ENCODE data around the gene FILIP1L.

FILIP1L gene

DNA sequence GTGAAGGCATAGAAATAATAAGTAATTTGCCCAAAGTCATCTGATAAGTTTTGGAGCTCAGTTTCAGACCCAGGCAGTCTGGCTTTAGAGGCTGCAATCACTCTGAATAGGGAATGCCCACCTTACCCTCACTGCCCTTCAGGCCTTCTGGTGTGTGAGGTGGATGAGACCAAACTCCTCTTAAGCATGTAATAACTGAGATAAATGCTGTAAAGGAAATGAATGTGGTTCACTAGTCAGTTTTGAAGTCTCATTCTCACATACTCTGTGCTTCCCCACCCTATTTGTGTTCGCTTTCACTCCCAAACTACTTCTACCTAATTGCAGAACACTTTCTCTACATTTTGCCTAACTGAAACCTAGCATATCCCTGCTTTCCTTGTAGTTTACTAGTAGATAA lies 144.1 kb downstream of the FILIP1L start:
- H3K4me3 ChIP-seq (ENCODE audit: low read depth, low read length) = no peak overlapping the region
- no peak for TF ChIP-seq CTCF (IDR thresholded peaks at IDR 0.05; ENCODE audit: borderline replicate concordance, insufficient read depth, low read depth, low read length)

DNA sequence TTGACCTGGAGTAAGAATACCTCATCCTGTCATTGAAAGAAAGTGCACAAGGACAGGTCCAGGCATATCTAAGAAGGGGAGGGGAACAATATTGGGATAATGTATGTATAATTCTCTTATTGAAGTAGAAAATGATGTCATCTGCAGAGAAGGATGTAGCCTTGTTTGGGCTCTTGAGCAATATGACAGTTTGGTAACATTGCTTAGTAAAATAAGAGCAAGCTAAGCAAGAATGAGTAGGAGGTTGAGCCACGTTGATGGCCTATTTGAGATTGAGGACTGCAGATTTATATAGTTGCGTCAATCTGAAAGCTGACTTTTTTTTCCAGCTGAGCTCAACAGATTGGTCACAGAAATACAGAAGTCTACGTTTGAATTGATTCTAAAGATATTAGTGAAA lies 145.2 kb downstream of the FILIP1L start:
- TF ChIP-seq CTCF (IDR thresholded peaks at IDR 0.05; ENCODE audit: borderline replicate concordance, insufficient read depth, low read depth, low read length) = no peak
- no peak overlapping the region for H3K4me3 ChIP-seq (ENCODE audit: low read depth, low read length)

DNA sequence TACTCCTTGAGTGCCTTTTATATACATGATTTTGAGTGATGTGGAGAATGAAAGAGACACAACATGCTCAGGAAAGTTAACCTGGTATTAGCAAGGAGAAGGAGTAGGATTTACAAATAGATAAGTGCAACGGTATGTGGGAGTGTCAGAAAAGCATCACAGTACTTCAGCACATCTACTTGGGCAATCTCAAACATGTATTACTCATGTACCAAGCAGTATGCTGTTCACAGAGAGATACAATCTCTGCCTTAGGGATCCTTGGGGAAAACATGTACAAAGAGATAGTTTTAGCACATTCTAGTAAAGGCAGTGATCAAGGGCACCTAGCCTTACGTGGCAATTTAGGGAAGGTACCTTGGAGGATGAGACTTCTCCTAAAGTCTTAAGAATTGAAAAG lies 146.5 kb downstream of the FILIP1L start:
- no peak for TF ChIP-seq CTCF (IDR thresholded peaks at IDR 0.05; ENCODE audit: borderline replicate concordance, insufficient read depth, low read depth, low read length)

GRCh38 chr3:99966662-99967416 lies 147.5 kb downstream of the FILIP1L start:
- no peak overlapping the region for H3K4me3 ChIP-seq (ENCODE audit: low read depth, low read length)
- TF ChIP-seq CTCF (IDR thresholded peaks at IDR 0.05; ENCODE audit: borderline replicate concordance, insufficient read depth, low read depth, low read length) = no peak

More for the DNA sequence above, 146.5 kb downstream of the FILIP1L start:
- no peak overlapping the region for H3K4me3 ChIP-seq (ENCODE audit: low read depth, low read length)

DNA sequence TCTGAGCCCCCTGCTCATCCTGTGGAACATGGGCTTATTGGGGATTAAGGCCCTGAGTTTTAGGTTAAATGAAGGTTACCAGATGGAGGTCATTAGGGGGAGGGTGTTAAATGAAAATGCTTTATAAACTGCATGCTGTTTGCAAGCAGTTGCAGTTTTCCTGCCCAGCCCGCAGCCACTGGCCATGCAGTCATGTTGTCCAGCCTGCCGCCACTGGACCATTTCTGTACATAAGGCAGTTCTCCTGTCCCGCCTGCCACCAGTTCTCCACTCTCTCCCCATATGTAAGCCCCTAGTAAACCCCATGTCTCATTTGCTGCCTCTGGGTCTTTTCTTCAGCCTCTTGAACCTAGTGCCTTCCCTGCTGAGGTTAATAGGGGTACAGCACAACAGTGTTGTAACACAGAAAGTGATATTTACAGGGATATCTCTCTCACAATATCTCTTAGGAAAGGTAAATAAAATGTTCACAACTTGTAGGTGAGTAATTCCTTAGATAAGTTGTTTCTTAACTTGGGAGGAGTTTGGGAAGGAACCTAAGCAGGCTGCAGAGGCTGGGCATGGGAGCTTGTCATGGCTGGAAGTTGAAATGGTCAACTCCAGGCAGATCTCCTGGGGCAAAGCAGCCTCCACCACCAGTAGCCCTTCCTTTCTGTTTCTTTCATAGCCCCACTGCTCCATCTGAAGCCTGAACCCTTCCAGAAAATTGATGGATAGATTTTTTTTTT lies 148.5 kb downstream of the FILIP1L start:
- TF ChIP-seq CTCF (IDR thresholded peaks at IDR 0.05; ENCODE audit: borderline replicate concordance, insufficient read depth, low read depth, low read length) = no peak
- no peak overlapping the region for H3K4me3 ChIP-seq (ENCODE audit: low read depth, low read length)

- no peak overlapping the region for H3K4me3 ChIP-seq (ENCODE audit: low read depth, low read length)
- TF ChIP-seq CTCF (IDR thresholded peaks at IDR 0.05; ENCODE audit: borderline replicate concordance, insufficient read depth, low read depth, low read length) = no peak
Observed at GRCh38 chr3:99965077-99965476, 149.2 kb downstream of the FILIP1L start.

- no peak for TF ChIP-seq CTCF (IDR thresholded peaks at IDR 0.05; ENCODE audit: borderline replicate concordance, insufficient read depth, low read depth, low read length)
- H3K4me3 ChIP-seq (ENCODE audit: low read depth, low read length) = no peak overlapping the region
Observed at GRCh38 chr3:99962703-99963102, 151.6 kb downstream of the FILIP1L start.

All from GM12875 (cell line).